Neural progenitor cell (in vitro differentiated cells): ENCODE results near the gene FBXW11. TPM values are rescaled to one million over a fixed set of nuclear protein-coding genes. Genes with fewer than 3 reads are reported as not detected.

Experiments
- DNase-seq: peaks from one replicate; pipeline ENCODE4 v3.0.0-alpha.2; 2016; ENCODE audit warnings: low spot score
- H2AFZ ChIP-seq: fragments of 200-600 bp; sonication (generic); replicated peaks from 2 replicates; pipeline ENCODE4 v1.6.1; 2016; ENCODE audit warnings: antibody characterized with exemption
- H3F3A ChIP-seq: fragments of 200-600 bp; sonication (generic); 2 replicates; pipeline ENCODE4 v1.6.1; 2016; ENCODE audit warnings: antibody characterized with exemption, low read depth
- H3K27ac ChIP-seq: fragments of 200-600 bp; sonication (generic); 2 replicates; pipeline ENCODE4 v1.5.1; 2016; ENCODE audit warnings: mild to moderate bottlenecking
- H3K27me3 ChIP-seq: fragments of 200-600 bp; sonication (generic); 2 replicates; pipeline ENCODE4 v1.6.1; 2016; ENCODE audit warnings: mild to moderate bottlenecking, moderate library complexity
- H3K36me3 ChIP-seq: fragments of 200-600 bp; sonication (generic); 2 replicates; pipeline ENCODE4 v1.5.1; 2016
- H3K4me1 ChIP-seq: fragments of 200-600 bp; sonication (generic); 2 replicates; pipeline ENCODE4 v1.6.1; 2016; ENCODE audit warnings: mixed run types
- H3K4me2 ChIP-seq: fragments of 200-600 bp; sonication (generic); 2 replicates; pipeline ENCODE4 v1.6.1; 2016
- H3K4me3 ChIP-seq: fragments of 200-600 bp; sonication (generic); 2 replicates; pipeline ENCODE4 v1.5.1; 2016
- H3K79me2 ChIP-seq: fragments of 200-600 bp; sonication (generic); 2 replicates; pipeline ENCODE4 v1.6.1; 2016; ENCODE audit warnings: low read depth
- H3K9ac ChIP-seq: fragments of 200-600 bp; sonication (generic); 2 replicates; pipeline ENCODE4 v1.6.1; 2016
- H3K9me3 ChIP-seq: fragments of 200-600 bp; sonication (generic); 2 replicates; pipeline ENCODE4 v1.5.1; 2016; ENCODE audit warnings: low read depth
- H4K20me1 ChIP-seq: fragments of 200-600 bp; sonication (generic); 2 replicates; pipeline ENCODE4 v1.6.1; 2016; ENCODE audit warnings: low read depth
- H3K27ac Mint-ChIP-seq: 3 replicates; pipeline ENCODE4 v1.8.0; 2021; ENCODE audit warnings: mixed read lengths
- H3K27me3 Mint-ChIP-seq: 2 replicates; pipeline ENCODE4 v1.8.0; 2022; ENCODE audit warnings: low read depth, mild to moderate bottlenecking, inconsistent platforms, moderate library complexity, mixed read lengths; ENCODE audit not compliant: insufficient read depth
- H3K36me3 Mint-ChIP-seq: 3 replicates; pipeline ENCODE4 v1.8.0; 2021; ENCODE audit warnings: mixed read lengths
- H3K4me1 Mint-ChIP-seq: 3 replicates; pipeline ENCODE4 v1.8.0; 2021; ENCODE audit warnings: mixed read lengths
- H3K4me3 Mint-ChIP-seq: 3 replicates; pipeline ENCODE4 v1.8.0; 2021; ENCODE audit warnings: mild to moderate bottlenecking, moderate library complexity, mixed read lengths
- H3K9me3 Mint-ChIP-seq: 3 replicates; pipeline ENCODE4 v1.8.0; 2020; ENCODE audit warnings: mixed read lengths
- EZH2 ChIP-seq: fragments of 200-600 bp; sonication (generic); IDR thresholded peaks from 2 replicates; pipeline ENCODE4 v1.6.1; 2017; ENCODE audit warnings: antibody characterized with exemption, mild to moderate bottlenecking, moderate library complexity
- EZH2phosphoT487 ChIP-seq: fragments of 200-600 bp; sonication (generic); IDR thresholded peaks from 2 replicates; pipeline ENCODE4 v1.6.1; 2017; ENCODE audit warnings: antibody characterized with exemption
- total RNA-seq: library from RNA; depleted of rRNA; stranded (reverse); fragments of >200 nt; gene quantifications from 2 replicates; pipeline ENCODE4 v1.2.3, GENCODE V29; 2015; ENCODE audit warnings: low replicate concordance
- TF ChIP-seq, protein P1 (sequence below): fragments of 200-600 bp; sonication (generic); IDR thresholded peaks from 2 replicates; pipeline ENCODE4 v1.5.1; 2017; ENCODE audit warnings: antibody characterized with exemption, mild to moderate bottlenecking

The FBXW11 gene
- total RNA-seq, 1 donor from 2014 or later, result 79.1 TPM

GRCh38 chr5:172010278-172010677 is 3.8 kb upstream of the FBXW11 start:
- Mint-ChIP-seq H3K4me3 (no peak overlapping the region), H3K27ac (no peak overlapping the region), H3K27me3 (peaks cover 2% of the 10 kb centered on the region), H3K36me3 (no peaks in the 10 kb centered on the region), H3K9me3 (no peaks in the 10 kb centered on the region), H3K4me1 (peaks cover 23% of the 10 kb centered on the region)
- Histone ChIP-seq H3K27me3 (no peaks in the 10 kb centered on the region), H3K36me3 (no peaks in the 10 kb centered on the region), H3K9ac (no peak overlapping the region), H4K20me1 (peaks cover under 1% of the 10 kb centered on the region), H3K9me3 (no peaks in the 10 kb centered on the region), H2AFZ (no peak overlapping the region), H3K27ac (no peak overlapping the region), H3F3A (peaks cover 45% of the 10 kb centered on the region), H3K4me2 (no peak overlapping the region), H3K4me3 (no peak overlapping the region), H3K4me1 (peaks cover 16% of the 10 kb centered on the region), H3K79me2 (peaks cover 26% of the 10 kb centered on the region)
- TF ChIP-seq EZH2 (no peak), EZH2phosphoT487 (no peak)
- TF ChIP-seq, protein P1, sequence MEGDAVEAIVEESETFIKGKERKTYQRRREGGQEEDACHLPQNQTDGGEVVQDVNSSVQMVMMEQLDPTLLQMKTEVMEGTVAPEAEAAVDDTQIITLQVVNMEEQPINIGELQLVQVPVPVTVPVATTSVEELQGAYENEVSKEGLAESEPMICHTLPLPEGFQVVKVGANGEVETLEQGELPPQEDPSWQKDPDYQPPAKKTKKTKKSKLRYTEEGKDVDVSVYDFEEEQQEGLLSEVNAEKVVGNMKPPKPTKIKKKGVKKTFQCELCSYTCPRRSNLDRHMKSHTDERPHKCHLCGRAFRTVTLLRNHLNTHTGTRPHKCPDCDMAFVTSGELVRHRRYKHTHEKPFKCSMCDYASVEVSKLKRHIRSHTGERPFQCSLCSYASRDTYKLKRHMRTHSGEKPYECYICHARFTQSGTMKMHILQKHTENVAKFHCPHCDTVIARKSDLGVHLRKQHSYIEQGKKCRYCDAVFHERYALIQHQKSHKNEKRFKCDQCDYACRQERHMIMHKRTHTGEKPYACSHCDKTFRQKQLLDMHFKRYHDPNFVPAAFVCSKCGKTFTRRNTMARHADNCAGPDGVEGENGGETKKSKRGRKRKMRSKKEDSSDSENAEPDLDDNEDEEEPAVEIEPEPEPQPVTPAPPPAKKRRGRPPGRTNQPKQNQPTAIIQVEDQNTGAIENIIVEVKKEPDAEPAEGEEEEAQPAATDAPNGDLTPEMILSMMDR, result peak; percentile 42
- DNase-seq, result peak; percentile 34

DNA sequence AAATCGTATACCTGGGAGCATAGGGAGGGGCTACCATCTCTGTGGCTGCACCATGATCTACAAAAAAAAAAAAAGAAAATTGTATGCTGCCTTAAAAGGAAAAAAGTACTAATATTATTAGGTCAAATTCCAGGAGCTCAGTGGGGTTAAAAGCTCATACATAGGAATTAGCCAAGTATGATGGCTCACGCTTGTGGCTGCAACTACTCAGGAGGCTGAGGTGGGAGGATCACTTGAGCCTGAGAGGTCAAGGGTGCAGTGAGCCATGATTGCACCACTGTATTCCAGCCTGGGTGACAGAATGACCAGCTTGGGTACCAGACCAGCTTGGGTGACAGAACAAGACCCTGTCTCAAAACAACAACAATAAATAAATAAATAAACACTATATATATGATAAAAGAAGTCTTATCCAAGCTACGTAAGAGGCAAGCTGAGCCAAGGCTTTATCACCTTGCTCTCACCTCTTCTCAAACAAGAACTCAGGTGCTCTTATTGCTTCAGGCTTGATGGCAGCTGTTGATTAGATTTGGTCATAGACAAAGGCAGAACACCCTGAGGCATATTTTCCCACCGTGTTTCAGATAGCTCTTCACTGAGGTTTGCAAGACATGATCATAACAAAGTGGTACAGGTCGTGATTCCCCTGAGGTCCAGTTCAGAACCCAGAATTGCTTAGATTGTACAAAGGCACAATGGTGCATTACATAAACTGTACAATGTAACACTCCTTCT is 3.3 kb upstream of the FBXW11 start:
- Mint-ChIP-seq H3K4me1 (peaks cover 29% of the 10 kb centered on the region), H3K36me3 (no peaks in the 10 kb centered on the region), H3K4me3 (no peak overlapping the region), H3K9me3 (no peaks in the 10 kb centered on the region), H3K27ac (no peak overlapping the region), H3K27me3 (peaks cover 2% of the 10 kb centered on the region)
- Histone ChIP-seq H4K20me1 (peaks cover 6% of the 10 kb centered on the region), H3K4me3 (no peak overlapping the region), H2AFZ (no peak overlapping the region), H3K4me2 (no peak overlapping the region), H3K4me1 (peaks cover 18% of the 10 kb centered on the region), H3K36me3 (no peaks in the 10 kb centered on the region), H3K27ac (no peak overlapping the region), H3K9ac (no peak overlapping the region), H3K79me2 (peaks cover 31% of the 10 kb centered on the region), H3K9me3 (no peaks in the 10 kb centered on the region), H3F3A (peaks cover 46% of the 10 kb centered on the region), H3K27me3 (no peaks in the 10 kb centered on the region)
- TF ChIP-seq, protein P1, result no peak
- TF ChIP-seq EZH2phosphoT487, result no peak
- TF ChIP-seq EZH2, result no peak
- no peak for DNase-seq

GRCh38 chr5:172008689-172009141 is 2.3 kb upstream of the FBXW11 start:
- peaks cover 41% of the 10 kb centered on the region for H3K79me2 ChIP-seq
- H3K36me3 ChIP-seq, result no peaks in the 10 kb centered on the region
- no peak overlapping the region for H3K27ac ChIP-seq
- H3K4me3 ChIP-seq, result no peak overlapping the region
- H3K4me1 ChIP-seq, result peaks cover 28% of the 10 kb centered on the region
- no peaks in the 10 kb centered on the region for H3K27me3 ChIP-seq
- Mint-ChIP-seq H3K4me3 (no peak overlapping the region), H3K4me1 (peaks cover 31% of the 10 kb centered on the region), H3K27me3 (peaks cover 2% of the 10 kb centered on the region), H3K9me3 (no peaks in the 10 kb centered on the region), H3K27ac (no peak overlapping the region), H3K36me3 (no peaks in the 10 kb centered on the region)
- H3K9me3 ChIP-seq, result no peaks in the 10 kb centered on the region
- H3K4me2 ChIP-seq, result peak overlapping the region; percentile 79
- no peak overlapping the region for H2AFZ ChIP-seq
- peaks cover 16% of the 10 kb centered on the region for H4K20me1 ChIP-seq
- peaks cover 49% of the 10 kb centered on the region for H3F3A ChIP-seq
- peak; percentile 22 for DNase-seq
- TF ChIP-seq, protein P1, result no peak
- no peak for TF ChIP-seq EZH2
- no peak for TF ChIP-seq EZH2phosphoT487
- no peak overlapping the region for H3K9ac ChIP-seq
